Adrenal gland (tissue), 12 donors: ENCODE results near the gene AQP11. TPM values are rescaled to one million over a fixed set of nuclear protein-coding genes. Genes with fewer than 3 reads are reported as not detected.

Experiments used
- DNase-seq, 7 donors: peaks; one replicate each; pipeline ENCODE4 v3.0.0-alpha.2; 2019 to 2020
- H3K27ac ChIP-seq, 5 donors: fragments of 200-600 bp; sonication (generic) in 4 of 5; 1 replicate in 3 of 5; 2 replicates in 2 of 5; pipeline versions ENCODE4 v1.5.1 to v1.8.0; 2016 to 2020; ENCODE audit warnings: mild to moderate bottlenecking in 1 of 5
- H3K27me3 ChIP-seq: fragments of 200-600 bp; 2 replicates; pipeline ENCODE4 v1.8.0; 2021
- H3K36me3 ChIP-seq, 2 donors: fragments of 200-600 bp; replicated peaks in 1 of 2; 1 replicate in 1 of 2; 2 replicates in 1 of 2; pipeline versions ENCODE4 v1.5.1 to v1.8.0; 2018 to 2022
- H3K4me1 ChIP-seq, 2 donors: fragments of 200-600 bp; replicated peaks in 1 of 2; 1 replicate in 1 of 2; 2 replicates in 1 of 2; pipeline versions ENCODE4 v1.5.1 to v1.8.0; 2018 to 2021
- H3K4me3 ChIP-seq, 4 donors: fragments of 200-600 bp; sonication (generic) in 3 of 4; one replicate each; pipeline ENCODE4 v1.5.1; 2016 to 2018
- H3K9me3 ChIP-seq, 3 donors: fragments of 200-600 bp; sonication (generic) in 1 of 3; replicated peaks in 1 of 3; 1 replicate in 2 of 3; 2 replicates in 1 of 3; pipeline versions ENCODE4 v1.5.1 to v1.8.0; 2016 to 2021
- CTCF ChIP-seq, 6 experiments: fragments of 450-650 bp in 4 of 6; fragments of 200-600 bp in 2 of 6; sonication (generic) in 1 of 6; IDR thresholded peaks; 1 replicate in 5 of 6; 2 replicates in 1 of 6; pipeline versions ENCODE4 v1.5.1 to v1.8.0; 2016 to 2021; ENCODE audit warnings: antibody characterized with exemption in 6 of 6, mild to moderate bottlenecking in 2 of 6, moderate library complexity in 1 of 6
- POLR2A ChIP-seq, 2 donors: fragments of 450-650 bp; IDR thresholded peaks; one replicate each; pipeline ENCODE4 v1.6.1; 2017; ENCODE audit warnings: antibody characterized with exemption in 2 of 2, mild to moderate bottlenecking in 2 of 2, moderate library complexity in 1 of 2
- WGBS, 4 donors: extraction: QIAGEN DNeasy Blood & Tissue Kit in 2 of 4; methylation state at CpG; one replicate each; pipeline versions ENCODE4 v1.1.5 to v1.1.7; 2013 to 2017; 5-methylcytosine and 5-hydroxymethylcytosine counted together
- intact Hi-C, 2 donors: fragments of 100-400 bp; cut with DNase I; formaldehyde crosslinking; loops; one replicate each; pipeline versions ENCODE4 v1.14.1 to v1.15.0; 2022 to 2023
- polyA plus RNA-seq, 3 donors: library from polyadenylated mRNA; stranded (reverse); fragments of 200-250 nt in 2 of 3; fragments of 350-450 nt in 1 of 3; fragmentation: Illumina TruSeq in 1 of 3; extraction: RNeasy Lipid Tissue Mini Kit (QIAGEN cat#74804) in 1 of 3; gene quantifications; one replicate each; pipeline ENCODE4 v1.2.3, GENCODE V29; 2013 to 2014
- total RNA-seq, 9 donors: library from RNA; depleted of rRNA in 4 of 9; stranded (reverse); fragments of >200 nt in 4 of 9; fragments of 120-200 nt in 1 of 9; fragmentation: NEBNext Ultra II Directional in 1 of 9; extraction: Animal tissue kit (Norgen Biotek cat#: 25700) in 1 of 9; gene quantifications; one replicate each; pipeline versions ENCODE4 v1.1.0 to v1.2.4, GENCODE V29; 2013 to 2023
- donor health status: healthy with polysubstance abuse.
- donor health status: Bipolar disorder and iron deficiency.
- donor health status: DM: yes; HTN: yes; CAD: no.
- donor health status: DM: no; HTN: no; CAD: no.
- donor health status: DM: no; HTN: no; CAD: no.
- donor health status: DM: yes; HTN: yes; CAD: no.

Gene AQP11
- total and polyA plus RNA-seq, 12 donors, result 1.9 to 57.1 (median 21.6) TPM

GRCh38 chr11:77637345-77638165, 47.8 kb downstream of the AQP11 start, which contains the start of gene CLNS1A:
Gene CLNS1A, minus strand, starts transcription at chr11:77637794. Its CDS starts 80 bp downstream, at chr11:77637714.
- H3K4me3 ChIP-seq, result peak within 1 kb of the TSS; percentile 81 to 93 (median 88)
- no peaks in the 10 kb centered on the region for H3K36me3 ChIP-seq
- intact Hi-C loops, result no loop called here
- TF ChIP-seq POLR2A (IDR thresholded peaks at IDR 0.05), result peak; percentile 53 to 81
- peak in 1 of 6 experiments; percentile 12 for TF ChIP-seq CTCF (IDR thresholded peaks at IDR 0.05)
- peak; percentile 83 to 94 (median 88) for DNase-seq
- WGBS, 4 donors, result 0 to 1% (median 1%) methylated on average over 33 to 41 of the region's 41 CpGs
- H3K27me3 ChIP-seq, result no peaks in the 10 kb centered on the region
- no peaks in the 10 kb centered on the region for H3K9me3 ChIP-seq
- H3K4me1 ChIP-seq, result peaks cover 9 to 34% of the 10 kb centered on the region in 2 donors
- peak within 1 kb of the TSS; percentile 53 to 85 (median 82) for H3K27ac ChIP-seq

GRCh38 chr11:77642228-77642627, 52.5 kb downstream of the AQP11 start:
- no peaks in the 10 kb centered on the region for H3K36me3 ChIP-seq
- no peak for TF ChIP-seq CTCF (IDR thresholded peaks at IDR 0.05)
- TF ChIP-seq POLR2A (IDR thresholded peaks at IDR 0.05), result no peak
- no peaks in the 10 kb centered on the region for H3K27me3 ChIP-seq
- peaks cover 0 to 5% of the 10 kb centered on the region in 2 donors for H3K4me1 ChIP-seq
- no peaks in the 10 kb centered on the region for H3K9me3 ChIP-seq
- no peak overlapping the region for H3K27ac ChIP-seq
- H3K4me3 ChIP-seq, result no peak overlapping the region
- 68 to 79% (median 76%) methylated on average over 2 of the region's 2 CpGs for WGBS, 4 donors
- no peak for DNase-seq
- intact Hi-C loops, result no loop called here

- TF ChIP-seq CTCF (IDR thresholded peaks at IDR 0.05) (no peak), POLR2A (IDR thresholded peaks at IDR 0.05) (no peak)
- Histone ChIP-seq H3K4me1 (no peaks in the 10 kb centered on the region), H3K36me3 (no peaks in the 10 kb centered on the region), H3K27ac (no peak overlapping the region), H3K9me3 (no peaks in the 10 kb centered on the region), H3K27me3 (no peaks in the 10 kb centered on the region), H3K4me3 (no peak overlapping the region)
- DNase-seq, result no peak
- WGBS, 4 donors, result 60 to 84% (median 82%) methylated on average over 1 of the region's 1 CpG
- intact Hi-C loops, result no loop called here
These were observed 55.1 kb downstream of the AQP11 start for GRCh38 chr11:77644887-77645286.

- Histone ChIP-seq H3K27me3 (no peaks in the 10 kb centered on the region), H3K27ac (no peak overlapping the region), H3K4me1 (no peaks in the 10 kb centered on the region), H3K9me3 (no peaks in the 10 kb centered on the region), H3K36me3 (no peaks in the 10 kb centered on the region), H3K4me3 (no peak overlapping the region)
- TF ChIP-seq POLR2A (IDR thresholded peaks at IDR 0.05), result no peak
- TF ChIP-seq CTCF (IDR thresholded peaks at IDR 0.05), result no peak
- DNase-seq, result no peak
- intact Hi-C loops, result no loop called here
- 69 to 87% (median 71%) methylated on average over 3 of the region's 3 CpGs for WGBS, 4 donors
These were observed 58.0 kb downstream of the AQP11 start for GRCh38 chr11:77647654-77648305.
